Keratinocyte (primary cell): ENCODE results near the gene CCL15. TPM values are rescaled to one million over a fixed set of nuclear protein-coding genes. Genes with fewer than 3 reads are reported as not detected.

ENCODE experiments used
- DNase-seq: peaks from one replicate; pipeline ENCODE4 v3.0.0-alpha.2; 2011; ENCODE audit warnings: low read depth, missing footprints, low spot score
- FAIRE-seq: peaks from 2 replicates; lab custom pipeline; 2011; peaks lifted over from hg19 to GRCh38; lab: Jason Lieb, UNC
- H2AFZ ChIP-seq: 2 replicates; pipeline ENCODE4 v1.6.0; 2012; ENCODE audit warnings: low read length, control low read depth, inconsistent platforms; ENCODE audit not compliant: control insufficient read depth
- H3K27ac ChIP-seq: 2 replicates; pipeline ENCODE4 v1.5.1; 2011; ENCODE audit warnings: low read length; ENCODE audit not compliant: control insufficient read depth, insufficient read depth
- H3K27me3 ChIP-seq: 3 replicates; pipeline ENCODE4 v1.6.0; 2011; ENCODE audit warnings: low read length; ENCODE audit not compliant: control insufficient read depth, insufficient read depth; ENCODE audit errors: extremely low read depth
- H3K36me3 ChIP-seq, 2 experiments: 2 replicates in 1 of 2; 3 replicates in 1 of 2; pipeline ENCODE4 v1.5.1; 2011; ENCODE audit warnings: low read length in 2 of 2, mild to moderate bottlenecking in 1 of 2; ENCODE audit not compliant: control insufficient read depth in 2 of 2, insufficient read depth in 2 of 2; ENCODE audit errors: extremely low read depth in 1 of 2
- H3K4me1 ChIP-seq: 3 replicates; pipeline ENCODE4 v1.5.1; 2011; ENCODE audit warnings: low read length; ENCODE audit not compliant: control insufficient read depth, insufficient read depth; ENCODE audit errors: extremely low read depth
- H3K4me2 ChIP-seq: 3 replicates; pipeline ENCODE4 v1.6.0; 2011; ENCODE audit warnings: low read depth, low read length; ENCODE audit not compliant: control insufficient read depth, insufficient read depth; ENCODE audit errors: extremely low read depth
- H3K4me3 ChIP-seq, 3 experiments: fragments of 200-600 bp in 1 of 3; sonication (generic) in 1 of 3; 2 replicates in 2 of 3; 3 replicates in 1 of 3; pipeline ENCODE4 v1.5.1; 2011 to 2016; ENCODE audit warnings: low read length in 3 of 3, mild to moderate bottlenecking in 3 of 3, control low read depth in 2 of 3, inconsistent platforms in 1 of 3, low read depth in 1 of 3, mixed read lengths in 1 of 3, mixed run types in 1 of 3, moderate library complexity in 1 of 3; ENCODE audit not compliant: control insufficient read depth in 2 of 3, insufficient read depth in 2 of 3; ENCODE audit errors: extremely low read depth in 1 of 3
- H3K79me2 ChIP-seq: 2 replicates; pipeline ENCODE4 v1.6.0; 2012; ENCODE audit warnings: low read length; ENCODE audit not compliant: control insufficient read depth, insufficient read depth
- H3K9ac ChIP-seq: 3 replicates; pipeline ENCODE4 v1.6.0; 2011; ENCODE audit warnings: low read length; ENCODE audit not compliant: control insufficient read depth, insufficient read depth; ENCODE audit errors: extremely low read depth
- H3K9me1 ChIP-seq: 3 replicates; pipeline ENCODE4 v1.6.0; 2011; ENCODE audit warnings: low read length; ENCODE audit not compliant: control insufficient read depth, insufficient read depth; ENCODE audit errors: extremely low read depth
- H3K9me3 ChIP-seq: 2 replicates; pipeline ENCODE4 v1.5.1; 2012; ENCODE audit warnings: low read depth, low read length; ENCODE audit not compliant: control insufficient read depth
- H4K20me1 ChIP-seq: 3 replicates; pipeline ENCODE4 v1.6.0; 2011; ENCODE audit warnings: low read length; ENCODE audit not compliant: control insufficient read depth, insufficient read depth; ENCODE audit errors: extremely low read depth
- CTCF ChIP-seq, 3 experiments: IDR thresholded peaks in 1 of 3; conservative IDR thresholded peaks in 1 of 3; optimal IDR thresholded peaks in 1 of 3; 2 replicates in 2 of 3; 3 replicates in 1 of 3; pipeline versions ENCODE3 to v1.5.1; 2011; ENCODE audit warnings: low read length in 3 of 3, mild to moderate bottlenecking in 3 of 3, moderate library complexity in 2 of 3, control low read depth in 1 of 3, inconsistent platforms in 1 of 3; ENCODE audit not compliant: insufficient read depth in 2 of 3; ENCODE audit errors: extremely low read depth in 1 of 3
- EZH2 ChIP-seq: IDR thresholded peaks from one replicate; pipeline ENCODE4 v1.6.1; 2012; ENCODE audit warnings: inconsistent platforms, mild to moderate bottlenecking, low read length, moderate library complexity
- dilution Hi-C: fragments of 300-500 bp; cut with MboI; formaldehyde crosslinking; loops from one replicate; pipeline ENCODE4 v1.7.0; 2020; ENCODE audit warnings: low sequenced_read_pairs; ENCODE audit not compliant: extremely low pct_ligation_motif_present
- polyA plus RNA-seq, 5 experiments: library from polyadenylated mRNA; depleted of rRNA in 3 of 5; stranded (reverse) in 3 of 5; stranded (forward) in 1 of 5; unstranded in 1 of 5; fragments of >200 nt; gene quantifications; 1 replicate in 1 of 5; 2 replicates in 3 of 5; 3 replicates in 1 of 5; pipeline versions ENCODE4 v1.2.1 to v1.2.3, GENCODE V29; 2011 to 2012; ENCODE audit warnings: missing spikeins in 2 of 5, low read depth in 1 of 5, low replicate concordance in 1 of 5

CCL15 gene
- polyA plus RNA-seq, 1 donor (not counting 4 experiments of a cell fraction or from before 2014, with no cell fraction given), result not detected

- Histone ChIP-seq H2AFZ (no peak overlapping the region), H3K9me1 (no peaks in the 10 kb centered on the region), H3K4me2 (no peak overlapping the region), H3K27ac (no peak overlapping the region), H3K79me2 (no peaks in the 10 kb centered on the region), H3K27me3 (peaks cover 4% of the 10 kb centered on the region), H3K9me3 (no peaks in the 10 kb centered on the region), H4K20me1 (no peaks in the 10 kb centered on the region), H3K4me3 (no peak overlapping the region), H3K9ac (no peak overlapping the region), H3K4me1 (no peaks in the 10 kb centered on the region), H3K36me3 (no peaks in the 10 kb centered on the region)
- no peak for FAIRE-seq
- dilution Hi-C loops, result no loop called here
- no peak for DNase-seq
- TF ChIP-seq CTCF (optimal IDR thresholded peaks at IDR 0.05 in 1 of 3, IDR thresholded peaks at IDR 0.05 in 1 of 3, conservative IDR thresholded peaks at IDR 0.05 in 1 of 3; ENCODE audit: extremely low read depth in 1 of 3, insufficient read depth in 2 of 3, low read length in 3 of 3), result no peak
- no peak for TF ChIP-seq EZH2
Observed at GRCh38 chr17:35948092-35948491, 53.3 kb downstream of the CCL15 start.

Other genes starting within 250 kb of the CCL15 start
- 0.02 to 0.05 TPM (median 0.05 TPM) in 3 replicates for gene GAS2L2, start 248.3 kb downstream of the CCL15 start, polyA plus RNA-seq
- gene C17orf50, start 240.7 kb downstream of the CCL15 start, polyA plus RNA-seq, result not detected in 3 replicates
- gene MMP28, start 205.9 kb downstream of the CCL15 start, polyA plus RNA-seq, result 13.7 to 43.5 TPM (median 21.3 TPM) in 3 replicates
- 30.8 to 101 TPM (median 57.1 TPM) in 3 replicates for gene TAF15, start 192.1 kb downstream of the CCL15 start, polyA plus RNA-seq
- not detected in 3 replicates for gene HEATR9, start 132.7 kb downstream of the CCL15 start, polyA plus RNA-seq
- 0.37 to 0.46 TPM (median 0.46 TPM) in 3 replicates for gene CCL5, start 121.2 kb downstream of the CCL15 start, polyA plus RNA-seq
- gene RDM1, start 70.8 kb downstream of the CCL15 start, polyA plus RNA-seq, result 0.40 to 1.1 TPM (median 0.87 TPM) in 3 replicates
- not detected in 3 replicates for gene LYZL6, start 57.8 kb downstream of the CCL15 start, polyA plus RNA-seq
- not detected in 3 replicates for gene CCL16, start 20.1 kb downstream of the CCL15 start, polyA plus RNA-seq
- not detected in 3 replicates for gene CCL14, start 14.8 kb downstream of the CCL15 start, polyA plus RNA-seq
- gene CCL23, start 16.4 kb upstream of the CCL15 start, polyA plus RNA-seq, result not detected in 3 replicates
- gene CCL18, start 62.7 kb upstream of the CCL15 start, polyA plus RNA-seq, result not detected in 3 replicates
- gene CCL3, start 88.6 kb upstream of the CCL15 start, polyA plus RNA-seq, result 0.48 TPM in 1 of 3 replicates, not detected in the others
- gene CCL4, start 102.3 kb upstream of the CCL15 start, polyA plus RNA-seq, result 0.21 TPM in 1 of 3 replicates, not detected in the others
- gene TBC1D3B, start 175.1 kb upstream of the CCL15 start, polyA plus RNA-seq, result 0.71 to 2.0 TPM (median 0.71 TPM) in 3 replicates
- not detected in 3 replicates for gene CCL3L1, start 195.2 kb upstream of the CCL15 start, polyA plus RNA-seq
- 0.23 TPM in 1 of 3 replicates, not detected in the others for gene CCL4L2, start 209.5 kb upstream of the CCL15 start, polyA plus RNA-seq